ENCODE data around the gene BIRC3. TPM values are rescaled to one million over a fixed set of nuclear protein-coding genes. Genes with fewer than 3 reads are reported as not detected.
"Not testable (repeated sequence)": the region's sequence is repeated elsewhere in the genome, so short reads cannot be mapped to it uniquely, and the experiment has no call there.

The BIRC3 gene
- total RNA-seq, 1 experiment from 2014 or later = 0.07 TPM

DNA sequence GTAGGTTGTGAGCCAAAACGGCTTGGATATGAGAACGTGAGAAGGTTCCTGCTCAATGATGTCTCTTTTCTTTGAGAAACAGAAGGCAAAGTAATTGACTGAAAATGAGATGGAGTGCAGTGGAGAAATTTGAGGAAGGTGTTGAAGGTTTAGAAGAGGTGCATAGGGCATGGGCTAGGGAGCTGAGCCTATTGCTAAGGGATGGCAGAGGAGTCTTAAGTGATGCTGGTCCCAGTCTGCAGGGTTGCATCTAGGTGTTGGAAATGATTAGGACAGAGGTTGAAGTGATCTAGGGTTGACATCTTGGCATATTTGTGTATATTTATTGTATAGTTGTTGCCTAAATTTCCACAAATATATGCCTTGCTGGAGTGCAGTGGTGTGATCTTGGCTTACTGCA lies 2.3 kb downstream of the BIRC3 start:
- in situ Hi-C loops (cut with HindIII; ENCODE audit: low sequenced_read_pairs) = no loop called here
- DNase-seq (ENCODE audit: low spot score) = no peak

DNA sequence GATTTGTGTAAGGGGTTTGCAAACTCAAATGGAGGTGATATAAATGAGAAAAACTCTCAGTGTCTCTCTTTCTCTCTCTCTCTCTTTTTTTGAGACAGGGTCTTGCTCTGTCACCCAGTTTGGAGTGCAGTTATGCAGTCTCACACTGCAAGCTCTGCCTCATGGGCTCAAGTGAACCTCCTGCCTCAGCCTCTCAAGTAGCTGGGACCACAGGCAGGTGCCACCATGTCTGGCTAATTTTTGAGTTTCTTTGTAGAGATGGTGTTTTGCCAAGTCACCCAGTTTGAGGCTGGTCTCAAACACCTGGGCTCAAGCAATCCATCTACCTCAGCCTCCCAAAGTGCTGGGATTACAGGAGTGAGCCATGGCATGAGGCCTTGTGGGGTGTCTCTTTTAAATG lies 2.9 kb downstream of the BIRC3 start:
- in situ Hi-C loops (cut with HindIII; ENCODE audit: low sequenced_read_pairs) = no loop called here
- no peak for DNase-seq (ENCODE audit: low spot score)

DNA sequence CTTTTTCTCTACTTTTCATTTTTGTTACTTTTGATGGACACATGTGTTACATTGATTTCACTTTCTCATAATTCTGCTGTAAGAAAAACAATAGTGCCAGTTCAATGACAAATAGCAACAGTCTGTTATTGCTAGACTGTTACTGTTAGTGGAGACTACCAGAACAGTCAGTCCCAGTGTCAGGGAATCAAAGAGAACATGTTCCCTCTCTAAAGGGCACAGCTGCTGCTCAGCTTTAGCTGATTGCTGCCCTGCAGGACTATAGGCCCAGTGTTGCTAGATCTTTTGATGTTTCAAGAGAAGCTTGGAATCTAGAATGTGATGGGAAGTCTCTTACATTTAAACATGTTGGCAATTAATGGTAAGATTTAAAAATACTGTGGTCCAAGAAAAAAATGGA lies 3.4 kb downstream of the BIRC3 start:
- in situ Hi-C loops (cut with HindIII; ENCODE audit: low sequenced_read_pairs) = no loop called here
- DNase-seq (ENCODE audit: low spot score) = no peak

DNA sequence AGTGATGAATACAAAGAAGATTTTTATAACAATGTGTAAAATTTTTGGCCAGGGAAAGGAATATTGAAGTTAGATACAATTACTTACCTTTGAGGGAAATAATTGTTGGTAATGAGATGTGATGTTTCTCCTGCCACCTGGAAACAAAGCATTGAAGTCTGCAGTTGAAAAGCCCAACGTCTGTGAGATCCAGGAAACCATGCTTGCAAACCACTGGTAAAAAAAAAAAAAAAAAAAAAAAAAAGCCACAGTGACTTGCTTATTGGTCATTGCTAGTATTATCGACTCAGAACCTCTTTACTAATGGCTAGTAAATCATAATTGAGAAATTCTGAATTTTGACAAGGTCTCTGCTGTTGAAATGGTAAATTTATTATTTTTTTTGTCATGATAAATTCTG lies 5.3 kb downstream of the BIRC3 start:
- no peak for DNase-seq (ENCODE audit: low spot score)
- in situ Hi-C loops (cut with HindIII; ENCODE audit: low sequenced_read_pairs) = no loop called here

DNA sequence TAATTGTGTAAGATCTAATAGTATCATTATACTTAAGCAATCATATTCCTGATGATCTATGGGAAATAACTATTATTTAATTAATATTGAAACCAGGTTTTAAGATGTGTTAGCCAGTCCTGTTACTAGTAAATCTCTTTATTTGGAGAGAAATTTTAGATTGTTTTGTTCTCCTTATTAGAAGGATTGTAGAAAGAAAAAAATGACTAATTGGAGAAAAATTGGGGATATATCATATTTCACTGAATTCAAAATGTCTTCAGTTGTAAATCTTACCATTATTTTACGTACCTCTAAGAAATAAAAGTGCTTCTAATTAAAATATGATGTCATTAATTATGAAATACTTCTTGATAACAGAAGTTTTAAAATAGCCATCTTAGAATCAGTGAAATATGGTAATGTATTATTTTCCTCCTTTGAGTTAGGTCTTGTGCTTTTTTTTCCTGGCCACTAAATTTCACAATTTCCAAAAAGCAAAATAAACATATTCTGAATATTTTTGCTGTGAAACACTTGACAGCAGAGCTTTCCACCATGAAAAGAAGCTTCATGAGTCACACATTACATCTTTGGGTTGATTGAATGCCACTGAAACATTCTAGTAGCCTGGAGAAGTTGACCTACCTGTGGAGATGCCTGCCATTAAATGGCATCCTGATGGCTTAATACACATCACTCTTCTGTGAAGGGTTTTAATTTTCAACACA lies 6.4 kb downstream of the BIRC3 start:
- DNase-seq (ENCODE audit: low spot score) = no peak
- in situ Hi-C loops (cut with HindIII; ENCODE audit: low sequenced_read_pairs) = no loop called here

DNA sequence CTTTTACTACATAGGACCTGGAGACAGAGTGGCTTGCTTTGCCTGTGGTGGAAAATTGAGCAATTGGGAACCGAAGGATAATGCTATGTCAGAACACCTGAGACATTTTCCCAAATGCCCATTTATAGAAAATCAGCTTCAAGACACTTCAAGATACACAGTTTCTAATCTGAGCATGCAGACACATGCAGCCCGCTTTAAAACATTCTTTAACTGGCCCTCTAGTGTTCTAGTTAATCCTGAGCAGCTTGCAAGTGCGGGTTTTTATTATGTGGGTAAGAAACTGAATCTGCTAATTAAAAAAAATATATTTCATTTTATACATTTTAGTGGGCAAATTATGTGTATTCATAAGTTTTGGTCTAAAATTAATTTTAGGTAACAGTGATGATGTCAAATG lies 7.8 kb downstream of the BIRC3 start:
- in situ Hi-C loops (cut with HindIII; ENCODE audit: low sequenced_read_pairs) = no loop called here
- DNase-seq (ENCODE audit: low spot score) = no peak

DNA sequence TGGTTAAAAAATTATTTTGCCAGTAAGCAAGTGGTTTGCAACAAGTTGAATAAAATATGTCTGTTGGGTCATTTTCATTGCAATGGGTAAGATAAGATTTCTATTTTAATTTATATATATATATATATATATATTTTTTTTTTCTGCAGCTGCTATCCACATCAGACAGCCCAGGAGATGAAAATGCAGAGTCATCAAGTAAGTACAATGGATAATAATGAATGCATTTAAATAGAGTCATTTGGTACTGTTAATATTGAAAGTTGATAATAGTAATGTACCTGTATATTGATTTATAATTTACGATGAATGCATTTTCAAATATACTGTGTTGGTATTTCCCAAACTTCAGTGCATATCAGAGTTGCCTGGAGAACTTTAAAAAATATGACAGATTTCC lies 11.5 kb downstream of the BIRC3 start:
- in situ Hi-C loops (cut with HindIII; ENCODE audit: low sequenced_read_pairs) = no loop called here

DNA sequence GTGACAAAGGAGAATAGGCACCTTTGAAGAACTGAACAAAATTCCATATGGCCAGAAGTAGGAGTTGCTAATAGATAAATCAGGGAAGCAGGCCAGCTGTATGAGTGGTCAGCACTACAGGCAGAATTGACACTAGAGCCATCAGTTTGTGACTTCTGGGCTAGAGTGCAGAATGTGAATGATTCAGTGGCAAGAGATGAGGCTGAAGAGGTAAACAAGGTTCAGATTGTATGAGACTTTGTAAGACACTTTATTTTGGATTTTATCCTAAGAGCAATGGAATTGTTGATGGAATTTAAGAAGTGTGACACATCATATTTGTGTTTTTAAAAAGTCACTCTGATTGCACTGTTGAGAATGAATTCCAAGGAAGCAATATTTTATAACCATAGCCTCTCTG lies 12.9 kb downstream of the BIRC3 start:
- in situ Hi-C loops (cut with HindIII; ENCODE audit: low sequenced_read_pairs) = no loop called here
- no peak for DNase-seq (ENCODE audit: low spot score)

More for the DNA sequence above, 11.5 kb downstream of the BIRC3 start:
- no peak for DNase-seq (ENCODE audit: low spot score)

DNA sequence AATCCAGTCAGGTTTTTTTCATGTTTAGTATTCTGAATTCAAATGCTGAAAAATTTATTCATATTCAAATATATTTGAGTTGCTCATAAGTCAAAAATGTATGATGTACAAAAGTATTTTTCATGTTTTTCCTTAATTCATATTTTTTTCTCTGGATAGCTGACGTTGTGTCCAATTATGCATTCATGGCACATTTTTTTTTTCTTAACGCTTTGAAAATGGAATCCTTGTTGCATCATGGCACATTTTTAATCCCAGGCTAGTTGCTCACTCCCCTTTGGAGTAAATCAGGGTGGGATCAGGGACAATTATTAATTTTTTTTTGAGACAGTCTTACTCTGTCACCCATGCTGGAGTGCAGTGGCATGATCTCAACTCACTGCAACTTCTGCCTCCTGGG lies 14.1 kb downstream of the BIRC3 start:
- in situ Hi-C loops (cut with HindIII; ENCODE audit: low sequenced_read_pairs) = no loop called here
- no peak for DNase-seq (ENCODE audit: low spot score)

DNA sequence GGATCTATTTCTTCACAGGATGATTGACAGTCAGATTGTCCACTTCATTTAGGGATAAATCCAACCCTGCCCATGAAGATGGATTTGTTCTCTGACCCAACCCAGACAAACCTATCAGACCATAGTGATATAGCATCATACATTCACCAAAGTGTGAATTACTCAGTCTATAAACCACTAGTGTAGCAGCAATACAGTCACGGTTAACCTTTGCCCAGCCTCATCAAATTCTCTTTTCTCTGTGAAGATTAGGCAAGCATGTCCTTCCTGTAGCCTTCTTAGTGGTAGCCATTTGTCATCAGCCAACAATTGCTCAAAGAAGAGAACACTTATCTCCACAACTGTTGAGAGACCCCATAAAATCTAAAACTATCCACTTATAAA lies 15.3 kb downstream of the BIRC3 start:
- in situ Hi-C loops (cut with HindIII; ENCODE audit: low sequenced_read_pairs) = no loop called here
- no peak for DNase-seq (ENCODE audit: low spot score)

DNA sequence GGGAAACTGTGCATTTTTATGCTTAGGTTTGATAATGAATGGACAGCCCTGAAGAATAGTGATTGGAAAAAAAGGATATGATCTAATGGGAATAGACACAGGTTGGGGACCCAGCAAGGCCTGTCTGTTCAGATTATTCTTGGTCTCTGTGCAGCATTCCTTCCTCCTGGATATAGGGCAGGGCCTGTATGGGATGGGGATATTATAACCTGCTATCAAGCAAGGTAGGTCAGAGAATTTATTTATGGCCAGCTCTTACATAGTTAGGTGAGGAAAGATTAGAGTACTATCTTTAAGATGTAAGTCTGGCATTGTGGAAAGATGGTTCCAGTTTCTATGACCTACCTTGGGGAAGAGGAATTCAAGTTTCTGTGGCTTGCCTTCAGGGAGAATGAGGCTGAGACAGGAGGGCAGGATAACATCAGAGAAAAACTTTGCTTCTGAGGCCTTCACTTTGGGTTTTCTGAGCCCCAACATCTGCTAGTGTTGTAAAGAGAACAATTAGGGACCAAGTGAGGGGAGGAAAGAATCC lies 21.3 kb downstream of the BIRC3 start:
- in situ Hi-C loops (cut with HindIII; ENCODE audit: low sequenced_read_pairs) = no loop called here
- no peak for DNase-seq (ENCODE audit: low spot score)

DNA sequence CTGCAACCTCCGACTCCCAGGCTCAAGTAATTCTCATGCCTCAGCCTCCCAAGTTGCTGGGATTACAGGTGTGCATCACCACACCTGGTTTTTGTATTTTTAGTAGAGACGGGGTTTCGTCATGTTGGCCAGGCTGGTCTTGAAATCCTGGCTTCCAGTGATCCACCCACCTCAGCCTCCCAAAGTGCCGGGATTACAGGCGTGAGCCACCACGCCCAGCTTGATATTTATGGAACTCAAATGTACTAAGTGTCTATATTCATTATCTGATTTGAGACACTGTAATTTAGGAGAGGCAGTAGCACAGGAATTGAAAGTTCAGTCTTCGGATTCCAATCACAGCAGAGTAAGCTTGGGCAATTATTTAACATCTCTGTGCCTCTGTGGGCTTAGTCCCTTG lies 24.0 kb downstream of the BIRC3 start:
- in situ Hi-C loops (cut with HindIII; ENCODE audit: low sequenced_read_pairs); DNase-seq (ENCODE audit: low spot score): not testable (repeated sequence)

DNA sequence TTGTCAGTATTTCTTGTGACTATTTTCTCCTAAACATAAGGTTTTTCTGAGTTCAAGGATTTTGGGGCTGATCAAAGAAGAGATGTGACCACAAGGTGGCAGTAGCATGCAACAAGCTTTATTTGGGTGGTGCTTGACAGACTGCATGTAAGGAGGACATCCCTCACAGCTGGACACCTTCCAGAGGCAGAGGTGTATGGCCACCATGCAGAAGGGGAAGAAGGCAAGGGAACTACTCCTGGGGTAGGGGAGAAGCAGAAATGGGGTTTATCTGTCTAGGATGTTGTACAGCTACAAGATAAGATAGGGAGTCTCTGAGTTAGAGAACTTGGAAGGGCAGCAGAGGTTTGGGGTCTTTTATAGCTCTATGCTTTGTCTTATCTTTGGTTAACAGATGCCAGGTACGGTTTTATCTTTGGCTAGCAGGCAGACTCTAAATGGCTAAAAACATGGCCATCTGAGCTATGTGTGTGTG lies 24.6 kb downstream of the BIRC3 start:
- DNase-seq (ENCODE audit: low spot score) = peak; percentile 76
- in situ Hi-C loops (cut with HindIII; ENCODE audit: low sequenced_read_pairs) = no loop called here

DNA sequence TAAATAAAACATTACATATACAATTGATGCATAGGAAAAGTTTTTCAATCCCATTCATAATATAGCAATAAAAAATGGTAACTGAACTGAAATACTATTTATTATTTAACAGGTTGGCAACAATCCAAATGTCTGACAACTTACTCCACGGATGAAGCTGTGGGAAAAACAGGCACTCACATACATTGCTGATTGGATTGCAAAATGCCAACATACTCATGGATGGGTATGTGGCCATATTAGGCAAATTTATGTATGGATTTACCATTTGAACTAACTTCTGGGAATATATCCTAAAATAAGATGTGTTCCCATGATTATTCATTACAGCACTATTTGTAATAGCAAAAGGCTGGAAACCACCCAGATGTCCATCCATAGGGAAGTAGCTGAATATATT lies 26.5 kb downstream of the BIRC3 start:
- DNase-seq (ENCODE audit: low spot score) = no peak
- in situ Hi-C loops (cut with HindIII; ENCODE audit: low sequenced_read_pairs) = no loop called here

DNA sequence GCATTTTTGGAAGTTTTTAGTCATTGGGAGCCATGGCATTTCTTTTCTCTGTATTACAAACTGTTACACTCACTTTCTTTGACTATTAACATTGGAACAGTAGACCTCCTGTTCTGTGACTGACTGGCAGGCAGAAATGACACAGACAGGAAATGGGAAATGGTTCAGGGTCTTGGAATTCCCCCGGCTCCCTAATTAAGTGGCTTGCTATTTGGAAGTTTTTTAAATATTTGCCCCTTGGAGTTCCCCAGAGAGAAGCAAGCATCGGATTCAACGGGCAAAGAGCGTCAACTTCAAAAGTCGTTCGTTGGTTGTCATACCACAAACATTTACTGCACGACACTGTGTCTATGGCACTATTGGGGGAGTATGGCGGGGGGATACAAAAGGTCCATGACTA lies 28.6 kb downstream of the BIRC3 start:
- peak; percentile 52 for DNase-seq (ENCODE audit: low spot score)
- in situ Hi-C loops (cut with HindIII; ENCODE audit: low sequenced_read_pairs) = no loop called here

DNA sequence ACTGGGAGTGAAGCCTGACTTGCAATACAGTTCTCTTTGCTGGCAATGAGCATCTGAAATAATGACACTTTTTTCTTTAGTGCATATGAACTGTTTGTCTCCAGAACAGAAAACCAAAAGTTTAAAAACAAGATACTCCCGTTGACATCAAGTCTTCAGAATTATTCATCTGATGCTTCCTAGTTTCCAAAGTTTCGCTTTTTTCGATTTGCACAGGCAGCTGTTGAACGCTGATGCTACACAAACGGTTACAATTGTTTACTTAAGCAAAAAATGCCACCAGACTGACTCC lies 29.1 kb downstream of the BIRC3 start:
- no peak for DNase-seq (ENCODE audit: low spot score)
- in situ Hi-C loops (cut with HindIII; ENCODE audit: low sequenced_read_pairs) = no loop called here

DNA sequence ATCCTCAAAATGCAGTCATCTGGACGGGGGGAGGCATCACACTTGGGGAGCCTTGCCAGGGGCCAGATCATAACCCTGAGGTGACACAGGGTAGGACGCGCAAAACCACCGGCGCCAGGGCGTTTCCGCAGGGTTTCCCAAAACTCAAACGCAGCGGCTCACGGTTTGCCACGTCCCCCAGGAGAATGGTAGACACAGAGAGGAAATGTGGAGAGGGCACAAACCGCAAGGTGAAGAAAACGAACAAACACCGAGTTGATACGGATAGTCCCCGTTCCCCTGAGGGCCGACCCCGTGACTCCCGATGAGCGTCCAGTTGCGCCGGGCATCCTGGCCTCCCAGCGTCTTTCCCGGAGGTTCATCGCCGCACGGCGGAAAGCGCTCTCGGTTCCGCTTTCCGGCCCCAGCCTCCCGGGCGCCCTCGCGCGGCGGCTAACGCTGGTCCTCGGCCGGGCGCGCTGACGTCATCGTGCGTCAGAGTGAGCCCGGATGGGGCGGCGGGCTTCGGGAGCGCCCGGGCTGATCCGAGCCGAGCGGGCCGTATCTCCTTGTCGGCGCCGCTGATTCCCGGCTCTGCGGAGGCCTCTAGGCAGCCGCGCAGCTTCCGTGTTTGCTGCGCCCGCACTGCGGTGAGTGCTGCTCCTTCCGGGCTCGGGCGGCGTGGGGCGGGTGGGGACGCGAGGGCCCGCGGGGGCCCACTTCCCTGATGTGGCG lies 29.6 kb downstream of the BIRC3 start, which contains the start of gene BIRC2:
BIRC2 (plus strand) TSS at position 467 of the 714 bp plus-strand sequence. CDS start 2,641 bp downstream, outside the sequence.
- peak; percentile 89 for DNase-seq (ENCODE audit: low spot score)
- in situ Hi-C loops (cut with HindIII; ENCODE audit: low sequenced_read_pairs) = no loop called here

DNA sequence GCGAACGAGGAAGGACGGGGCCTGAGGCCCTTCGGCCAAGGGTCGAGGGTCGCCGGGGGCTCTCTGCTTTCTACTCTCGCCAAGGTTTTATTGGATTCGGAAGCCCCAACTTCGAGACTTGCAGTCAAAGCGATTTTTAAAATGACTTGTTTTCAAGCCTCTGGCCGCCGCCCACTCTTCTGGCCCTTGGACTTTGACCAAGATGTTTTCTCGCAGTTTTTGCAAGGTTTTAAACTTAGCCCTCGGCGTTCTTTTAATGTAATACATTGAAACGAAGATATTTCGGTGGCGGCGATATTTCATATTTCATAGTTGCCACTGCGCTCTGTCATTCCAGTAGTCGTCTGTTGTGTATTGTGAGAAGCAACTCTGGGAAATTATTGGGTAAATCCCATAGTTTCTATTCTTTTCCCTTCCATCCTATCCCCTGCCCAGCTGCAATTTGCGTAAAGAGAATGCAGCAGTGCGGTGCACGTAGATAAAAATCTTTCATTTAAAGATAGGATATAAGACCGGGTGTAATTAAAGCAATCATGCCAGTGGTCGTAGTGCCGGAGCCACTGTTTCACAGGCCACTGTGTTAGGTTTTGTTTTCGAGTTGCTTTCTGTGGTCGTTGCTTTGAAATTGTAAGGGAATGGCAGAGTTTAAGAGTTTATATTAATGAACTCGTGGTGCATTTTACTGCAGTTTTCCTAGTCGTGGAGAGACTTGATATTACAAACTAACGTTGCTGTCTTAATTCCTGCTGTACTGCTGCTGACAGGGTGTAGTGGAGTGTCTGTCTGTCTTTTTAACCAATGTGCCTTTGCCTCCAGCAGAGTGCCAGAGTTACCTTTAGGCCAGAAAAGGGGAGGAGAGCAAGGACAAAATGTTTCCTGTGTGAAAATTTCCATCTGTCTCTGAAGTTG lies 30.4 kb downstream of the BIRC3 start:
- peak; percentile 53 for DNase-seq (ENCODE audit: low spot score)

DNA sequence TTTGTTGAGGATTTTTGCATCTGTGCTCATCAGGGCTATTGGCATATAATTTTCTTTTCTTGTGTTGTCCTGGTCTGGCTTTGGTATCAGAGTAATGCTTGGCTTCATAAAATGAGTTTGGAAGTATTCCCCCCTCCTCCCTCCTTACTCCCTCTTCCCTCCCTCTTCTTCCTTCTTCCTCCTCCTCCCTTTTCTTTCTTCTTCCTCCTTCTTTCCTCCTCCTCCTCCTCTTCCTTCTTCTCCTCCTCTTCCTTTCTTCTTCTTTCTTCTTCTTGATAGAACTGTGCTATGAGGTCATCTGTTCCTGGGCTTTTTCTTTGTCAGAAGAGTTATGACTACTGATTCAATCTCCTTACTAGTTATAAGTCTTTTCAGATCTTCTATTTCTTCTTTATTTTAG lies 39.8 kb downstream of the BIRC3 start:
- in situ Hi-C loops (cut with HindIII; ENCODE audit: low sequenced_read_pairs) = no loop called here
- no peak for DNase-seq (ENCODE audit: low spot score)

More for the DNA sequence above, 30.4 kb downstream of the BIRC3 start:
- in situ Hi-C loops (cut with HindIII; ENCODE audit: low sequenced_read_pairs) = no loop called here

DNA sequence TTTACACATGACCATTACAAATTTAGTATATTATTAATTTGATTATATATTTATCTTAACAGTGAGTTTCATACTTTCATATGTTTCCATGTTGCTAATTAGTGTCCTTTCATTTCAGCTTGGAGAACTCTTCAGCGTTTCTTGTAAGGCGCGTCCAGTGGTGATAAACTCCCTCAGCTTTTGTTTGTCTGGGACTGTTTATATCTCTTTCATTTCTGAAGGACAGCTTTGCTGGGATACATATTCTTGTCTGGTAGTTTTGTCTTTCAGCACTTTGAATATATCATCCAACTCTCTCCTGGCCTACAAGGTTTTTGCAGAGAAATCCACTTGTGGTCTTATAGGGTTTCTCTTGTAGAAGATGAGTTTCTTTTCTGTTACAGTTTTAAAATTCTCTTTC lies 42.1 kb downstream of the BIRC3 start:
- in situ Hi-C loops (cut with HindIII; ENCODE audit: low sequenced_read_pairs) = no loop called here
- DNase-seq (ENCODE audit: low spot score) = no peak

All from G401 (cell line).